GM10847 (cell line): Measurements from ENCODE around the gene GLCE.

Experiments
- POLR2A ChIP-seq: IDR thresholded peaks from 2 replicates; pipeline ENCODE4 v1.6.1; 2011; ENCODE audit not compliant: insufficient read length; ENCODE audit errors: extremely low read depth

The GLCE gene

DNA sequence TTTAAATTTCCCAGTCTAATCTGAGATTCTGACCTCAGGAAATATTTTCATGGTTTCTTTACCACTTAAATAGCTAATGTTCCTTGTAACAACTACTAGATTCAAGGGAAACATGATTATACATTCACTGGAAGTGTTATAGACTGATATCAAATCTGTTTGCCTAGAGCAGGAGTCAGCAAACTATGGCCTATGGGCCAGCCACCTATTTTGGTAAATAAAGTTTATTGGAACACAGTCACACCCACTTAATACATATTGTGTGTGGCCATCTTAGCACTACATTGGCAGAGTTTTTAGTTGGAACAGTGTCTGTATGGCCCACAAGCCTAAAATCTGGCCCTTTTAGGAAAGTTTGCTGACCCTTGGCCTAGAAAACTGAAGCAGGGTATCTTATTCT lies 50.1 kb downstream of the GLCE start:
- no peak for TF ChIP-seq POLR2A

DNA sequence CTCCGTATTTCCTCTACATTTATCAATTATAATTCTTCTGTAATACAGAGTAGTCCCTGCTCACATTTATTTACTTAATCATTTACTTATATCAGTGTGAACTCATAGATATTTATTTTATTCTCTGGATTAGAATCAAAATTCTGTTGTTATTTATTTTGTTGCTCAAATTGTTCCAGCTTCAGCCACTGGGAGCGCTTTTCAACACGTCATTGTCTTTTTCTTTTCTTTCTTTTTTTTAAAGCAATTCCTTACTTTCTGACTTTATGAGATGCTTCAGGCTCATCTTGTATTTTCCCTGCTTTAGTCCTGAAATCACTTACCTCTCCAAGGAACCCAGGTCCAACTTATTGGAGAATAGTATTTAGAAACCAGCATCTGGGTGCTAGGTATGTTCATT lies 53.4 kb downstream of the GLCE start:
- TF ChIP-seq POLR2A = no peak

DNA sequence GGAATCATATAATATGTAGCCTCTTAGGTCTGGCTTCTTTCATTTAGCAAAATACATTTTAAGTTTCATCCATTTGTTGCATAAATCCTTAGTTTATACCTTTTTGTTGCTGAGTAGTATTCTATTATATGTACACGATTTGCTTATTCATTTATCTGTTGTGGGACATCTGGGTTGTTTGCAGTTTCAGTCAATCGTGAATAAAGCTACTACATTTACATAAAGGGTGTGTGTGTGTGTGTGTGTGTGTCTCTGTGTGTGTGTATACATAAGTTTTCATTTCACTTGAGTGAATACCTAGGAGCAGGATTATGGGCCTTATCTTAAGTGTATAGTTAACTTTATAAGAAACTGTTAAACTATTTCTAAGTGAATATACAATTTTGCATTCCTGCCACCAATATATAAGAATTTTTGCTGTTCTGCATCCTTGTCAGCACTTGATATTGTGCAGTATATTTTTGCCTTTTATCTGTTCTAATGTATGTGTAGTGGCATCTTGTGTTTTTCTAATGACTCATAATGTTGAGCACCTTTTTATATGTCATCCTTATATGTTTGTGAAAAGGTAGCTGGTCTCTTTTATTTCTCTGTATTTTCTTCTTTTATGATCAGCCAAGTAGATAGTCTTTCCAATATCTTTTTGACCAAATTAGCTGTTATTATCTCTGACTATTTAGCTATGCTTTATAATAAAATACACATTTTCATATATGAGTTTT lies 55.0 kb downstream of the GLCE start:
- no peak for TF ChIP-seq POLR2A

DNA sequence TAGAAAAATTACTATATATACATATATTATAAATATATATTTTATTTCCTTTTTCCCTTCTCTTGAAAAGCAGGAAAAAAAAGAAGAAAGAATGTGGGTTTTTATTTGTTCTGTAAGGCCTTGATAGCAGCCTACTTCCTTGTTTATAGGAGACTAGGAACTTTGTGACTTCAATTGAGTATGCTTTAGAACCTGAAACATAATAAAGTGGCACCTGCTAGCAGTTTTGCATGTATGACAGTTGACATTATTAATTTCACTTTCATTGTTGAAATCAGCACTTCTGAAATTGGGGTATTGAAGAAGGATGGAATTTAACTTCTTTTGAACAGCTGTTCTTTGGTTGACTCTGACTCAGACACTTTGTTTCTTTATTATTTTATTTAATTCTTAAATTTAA lies 56.9 kb downstream of the GLCE start:
- no peak for TF ChIP-seq POLR2A

DNA sequence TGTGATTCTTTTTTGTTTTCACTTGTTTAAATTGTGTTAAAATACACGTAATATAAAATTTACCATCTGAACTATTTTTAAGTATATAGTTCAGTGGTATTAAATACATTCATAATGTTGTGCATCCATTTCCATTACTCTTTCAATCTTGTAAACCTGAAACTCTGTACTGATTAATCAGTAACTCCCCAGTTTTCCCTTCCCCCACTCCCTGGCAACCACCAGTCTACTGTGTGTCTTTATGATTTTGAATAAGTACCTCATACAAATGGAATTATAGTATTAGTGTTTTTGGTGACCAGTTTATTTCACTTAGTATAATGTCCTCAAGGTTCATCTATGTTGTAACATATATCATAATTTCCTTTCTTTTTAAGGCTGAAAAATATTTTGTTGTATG lies 59.3 kb downstream of the GLCE start:
- TF ChIP-seq POLR2A = no peak

DNA sequence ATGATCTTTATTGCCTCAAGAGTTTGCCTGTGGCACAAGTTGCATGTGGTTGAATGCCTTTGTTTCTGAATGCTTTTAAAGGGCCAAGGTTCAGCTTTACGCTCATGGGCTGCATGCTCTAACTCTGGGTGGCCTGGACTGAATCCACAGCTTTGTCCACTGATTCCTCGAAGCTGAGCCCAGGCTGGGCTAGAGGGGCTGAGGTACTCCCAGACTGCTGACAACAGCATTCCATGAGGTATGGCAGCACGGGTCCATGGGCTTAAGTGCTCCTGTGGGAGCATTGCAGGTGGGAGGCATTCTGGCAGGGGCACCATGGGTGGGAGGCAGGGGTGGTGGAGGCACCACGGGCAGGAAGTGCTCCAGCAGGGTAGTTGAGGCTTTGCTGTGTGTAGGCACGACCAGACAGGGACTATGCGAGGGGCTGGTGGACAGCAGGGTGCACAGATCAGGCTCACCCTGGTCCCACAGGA lies 61.6 kb downstream of the GLCE start:
- no peak for TF ChIP-seq POLR2A

DNA sequence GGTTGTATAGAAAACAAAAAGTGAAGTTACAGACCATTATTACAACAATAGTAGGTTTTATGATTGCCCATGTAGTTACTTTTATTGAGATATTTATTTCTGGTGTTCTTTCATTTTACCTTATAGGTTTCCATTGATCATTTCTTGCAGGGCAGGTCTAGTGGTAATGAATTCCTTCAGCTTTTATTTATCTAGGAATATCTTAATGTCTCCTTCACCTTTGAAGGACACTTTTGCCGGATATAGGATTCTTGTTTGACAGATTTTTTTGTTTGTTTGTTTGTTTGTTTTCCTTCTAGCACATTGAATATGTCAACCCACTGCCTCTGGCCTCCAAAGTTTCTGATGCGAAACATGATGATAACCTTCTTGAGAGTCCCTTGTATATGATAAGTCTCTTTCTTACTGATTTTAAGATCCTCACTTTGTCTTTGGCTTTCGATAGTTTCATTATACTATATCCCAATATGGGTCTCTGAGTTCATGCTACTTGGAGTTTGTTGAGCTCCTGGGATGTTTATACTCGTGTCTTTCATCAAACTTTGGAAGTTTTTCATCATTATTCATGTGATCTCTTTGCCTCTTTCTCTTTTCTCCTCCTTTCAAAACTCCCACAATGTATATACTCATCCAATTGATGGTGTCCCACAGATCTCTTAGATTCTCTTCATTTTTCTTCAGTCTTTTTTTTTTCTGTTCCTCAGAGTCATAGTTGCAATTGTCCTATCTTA lies 62.8 kb downstream of the GLCE start:
- TF ChIP-seq POLR2A = no peak

DNA sequence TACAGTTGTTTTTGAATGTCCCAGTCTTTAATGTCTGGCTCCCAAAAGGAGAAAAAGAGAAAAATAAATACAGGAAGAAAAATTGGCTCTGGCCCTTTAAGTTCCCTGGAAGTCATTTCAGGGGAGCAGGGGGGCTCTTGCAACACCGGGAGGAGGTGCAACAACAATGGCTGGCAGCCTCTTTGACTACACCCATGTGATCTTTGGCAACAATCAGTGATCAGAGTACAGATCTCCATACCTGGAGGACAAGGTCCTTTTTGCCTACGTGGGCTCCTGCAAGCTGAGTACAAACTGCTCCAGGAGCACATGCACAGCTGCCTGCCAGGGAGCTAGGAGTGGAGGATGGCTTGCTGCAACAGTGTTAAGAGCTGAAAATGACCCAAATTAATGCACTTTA lies 63.9 kb downstream of the GLCE start:
- TF ChIP-seq POLR2A = no peak

DNA sequence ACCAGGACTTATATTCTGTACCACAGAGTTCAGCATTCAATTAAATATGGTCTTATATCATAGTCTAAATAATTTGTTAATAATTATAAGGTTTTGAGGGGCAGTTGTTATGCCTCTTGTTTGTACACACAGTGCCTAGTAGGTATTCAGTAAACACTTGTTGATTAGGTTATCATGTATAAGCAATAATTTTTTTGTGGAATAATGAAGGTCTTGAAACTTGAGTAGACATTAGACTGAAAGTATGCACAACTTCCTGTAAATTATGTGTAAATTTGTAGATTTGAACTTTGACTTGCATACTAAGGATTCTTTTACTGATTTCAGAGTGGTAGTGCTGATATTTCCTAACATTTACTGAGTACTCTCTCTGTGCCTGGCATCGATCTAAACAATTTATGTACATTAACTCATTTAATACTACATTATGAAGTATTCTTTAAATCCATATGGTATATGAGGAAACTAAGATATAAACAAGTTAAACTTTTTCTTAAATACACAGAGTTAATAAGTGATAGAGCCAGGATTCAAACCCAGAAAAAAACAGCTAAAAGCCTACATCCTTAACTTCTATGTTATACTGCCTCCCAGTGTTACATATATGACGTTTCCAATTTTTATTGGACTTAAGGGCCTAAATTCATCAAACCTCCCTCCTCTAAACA lies 65.1 kb downstream of the GLCE start:
- no peak for TF ChIP-seq POLR2A

DNA sequence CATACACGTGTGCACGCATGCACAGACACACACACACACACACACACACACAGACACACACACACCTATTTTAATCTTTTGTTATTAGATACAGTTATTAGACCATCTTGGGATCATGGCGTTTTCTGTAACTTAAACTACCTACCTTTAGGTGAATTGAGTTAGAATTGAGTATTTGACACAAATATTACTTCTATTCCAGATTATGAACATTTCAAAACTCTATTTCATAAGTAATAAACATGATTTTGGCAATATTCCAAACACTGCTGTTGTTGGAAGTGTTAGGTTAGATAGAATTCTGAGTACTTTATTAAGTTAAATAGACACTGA lies 65.6 kb downstream of the GLCE start:
- TF ChIP-seq POLR2A = no peak

DNA sequence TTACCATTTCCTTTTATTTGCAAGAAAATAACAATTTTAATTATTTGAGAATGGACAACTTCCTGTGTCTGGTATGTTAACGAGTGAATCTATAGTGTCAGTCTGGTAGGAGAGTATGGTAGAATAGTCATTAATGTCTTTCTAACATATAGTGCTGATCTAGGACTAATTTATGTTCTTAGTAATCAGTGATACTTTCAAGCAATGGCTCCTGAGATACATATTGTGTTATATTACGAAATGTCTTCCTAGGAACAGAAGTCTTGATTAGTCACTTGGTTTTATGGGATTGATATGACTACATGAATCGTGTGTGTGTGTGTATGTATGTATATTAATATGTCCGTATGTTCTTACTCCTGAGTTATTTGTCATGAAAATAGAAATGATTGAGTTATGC lies 71.7 kb downstream of the GLCE start:
- TF ChIP-seq POLR2A = no peak

DNA sequence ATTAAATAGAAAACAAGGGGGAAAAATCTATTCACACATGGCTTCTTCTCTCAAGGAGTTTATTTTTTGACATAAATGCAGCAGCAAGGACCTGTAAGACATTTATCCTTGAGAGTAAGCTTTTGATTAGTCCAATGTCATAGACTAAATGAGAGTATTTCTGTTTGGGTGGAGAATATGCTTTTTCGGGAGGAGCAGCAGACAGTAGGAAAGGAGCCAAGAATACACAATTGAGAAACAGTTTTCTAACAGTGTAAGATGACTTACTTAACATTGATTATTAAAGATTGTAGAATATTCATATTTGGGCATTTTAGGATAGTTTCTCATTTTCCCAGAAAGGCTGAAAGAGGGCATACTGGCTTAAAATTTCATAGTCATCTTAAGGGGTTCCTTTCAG lies 72.3 kb downstream of the GLCE start:
- TF ChIP-seq POLR2A = no peak

DNA sequence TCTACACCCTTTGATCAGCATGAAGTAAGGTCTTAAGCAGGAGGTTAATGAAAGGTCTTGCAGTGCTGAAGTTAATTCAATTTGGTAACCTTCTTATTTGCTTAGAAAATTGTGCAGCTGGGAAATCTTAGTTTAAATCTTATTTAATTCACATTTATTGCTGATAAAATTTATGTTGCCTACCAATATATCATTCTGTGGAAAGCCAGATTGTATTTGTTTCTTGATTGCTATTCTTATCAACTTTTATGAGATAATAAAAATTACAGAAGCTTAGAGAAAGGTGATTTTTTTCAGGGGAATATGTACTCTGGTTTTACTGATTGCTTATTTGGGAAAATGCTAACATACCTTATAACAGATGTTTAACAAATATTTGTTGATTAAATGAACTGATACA lies 74.2 kb downstream of the GLCE start:
- no peak for TF ChIP-seq POLR2A

DNA sequence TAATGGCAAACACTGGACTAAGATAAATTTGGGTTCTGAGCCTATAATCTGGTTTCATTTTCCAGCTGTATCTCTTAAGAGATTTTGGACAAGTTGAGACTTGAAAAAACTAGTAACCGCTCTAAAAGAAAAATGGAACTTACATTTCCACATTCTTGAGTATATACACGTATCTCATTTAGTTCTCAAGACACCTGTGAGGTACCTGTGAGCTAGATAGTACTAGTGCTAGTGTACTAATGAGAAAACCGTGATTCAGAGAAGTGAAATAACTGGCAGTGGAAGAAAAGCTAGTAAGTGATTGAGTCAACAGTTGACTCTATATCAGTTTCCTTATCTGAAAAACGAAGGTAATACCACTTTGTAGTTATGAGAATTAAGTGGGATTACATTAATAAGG lies 76.1 kb downstream of the GLCE start:
- TF ChIP-seq POLR2A = no peak

DNA sequence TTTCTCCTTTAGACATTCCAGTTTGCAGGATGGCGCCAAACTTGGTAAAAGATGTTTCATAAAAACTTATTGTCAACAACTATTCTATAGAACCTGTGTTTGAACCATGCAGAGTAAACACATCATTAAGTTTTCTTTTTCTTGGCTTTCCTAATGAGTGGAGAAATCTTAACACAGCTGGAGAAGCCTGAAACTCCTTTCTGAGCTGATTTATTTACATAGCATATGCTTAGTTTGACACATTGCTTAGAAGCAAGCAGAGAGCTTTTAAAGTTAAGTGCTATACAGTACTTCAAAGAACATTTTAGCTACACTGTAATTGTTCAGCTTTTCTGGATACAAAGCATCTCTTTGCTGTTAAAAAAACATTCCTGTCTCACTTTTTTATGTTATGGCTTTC lies 77.3 kb downstream of the GLCE start:
- no peak for TF ChIP-seq POLR2A

DNA sequence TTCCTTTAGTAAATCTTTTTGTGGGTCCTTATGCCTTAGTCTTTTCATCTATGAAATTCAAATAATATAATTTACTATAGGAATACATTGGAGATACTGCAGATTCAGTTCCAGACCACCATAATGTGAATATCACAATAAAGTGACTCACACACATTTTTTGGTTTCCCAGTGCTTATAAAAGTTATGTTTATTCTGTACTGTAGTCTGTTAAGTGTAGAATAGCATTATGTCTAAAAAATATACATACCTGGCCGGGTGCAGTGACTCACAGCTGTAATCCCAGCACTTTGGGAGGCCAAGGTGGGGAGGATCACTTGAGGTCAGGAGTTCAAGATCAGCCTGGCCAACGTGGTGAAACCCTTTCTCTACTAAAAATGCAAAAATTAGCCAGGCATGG lies 84.4 kb downstream of the GLCE start:
- TF ChIP-seq POLR2A = no peak
